Karpas-422 (cell line): ENCODE measurements around the gene KLF15. TPM values are rescaled to one million over a fixed set of nuclear protein-coding genes. Genes with fewer than 3 reads are reported as not detected.

Experiments
- DNase-seq: peaks from one replicate; pipeline ENCODE4 v3.0.0-alpha.2; 2015
- H2AFZ ChIP-seq: fragments of 200-600 bp; sonication (generic); 2 replicates; pipeline ENCODE4 v1.6.1; 2014; ENCODE audit warnings: antibody characterized with exemption, low read length, mixed read lengths
- H3K27ac ChIP-seq: fragments of 200-600 bp; sonication (generic); 2 replicates; pipeline ENCODE4 v1.5.1; 2014; ENCODE audit warnings: mild to moderate bottlenecking, low read length, moderate library complexity
- H3K27me3 ChIP-seq: fragments of 200-600 bp; sonication (generic); 2 replicates; pipeline ENCODE4 v1.6.1; 2014; ENCODE audit warnings: low read length, mixed read lengths
- H3K36me3 ChIP-seq: fragments of 200-600 bp; sonication (generic); 2 replicates; pipeline ENCODE4 v1.6.1; 2014; ENCODE audit warnings: low read length, mixed read lengths; ENCODE audit not compliant: insufficient read depth
- H3K4me1 ChIP-seq: fragments of 200-600 bp; sonication (generic); 2 replicates; pipeline ENCODE4 v1.6.1; 2014; ENCODE audit warnings: mild to moderate bottlenecking, low read length, mixed read lengths
- H3K4me2 ChIP-seq: fragments of 200-600 bp; sonication (generic); 2 replicates; pipeline ENCODE4 v1.6.1; 2014; ENCODE audit warnings: low read length, low read depth, mild to moderate bottlenecking; ENCODE audit not compliant: poor library complexity, severe bottlenecking
- H3K4me3 ChIP-seq: fragments of 200-600 bp; sonication (generic); 2 replicates; pipeline ENCODE4 v1.5.1; 2014; ENCODE audit warnings: mild to moderate bottlenecking, antibody characterized with exemption, low read length, mixed read lengths
- H3K79me2 ChIP-seq: fragments of 200-600 bp; sonication (generic); 2 replicates; pipeline ENCODE4 v1.6.1; 2014; ENCODE audit warnings: mild to moderate bottlenecking, low read length, mixed read lengths
- H3K9ac ChIP-seq: fragments of 200-600 bp; sonication (generic); 2 replicates; pipeline ENCODE4 v1.6.0; 2014; ENCODE audit warnings: low read length
- H3K9me2 ChIP-seq: fragments of 200-600 bp; sonication (generic), shearing (Covaris generic); replicated peaks from 2 replicates; pipeline ENCODE4 v1.6.0; 2014; ENCODE audit warnings: mild to moderate bottlenecking, low read length, moderate library complexity; ENCODE audit not compliant: insufficient read depth
- H3K9me3 ChIP-seq: fragments of 300-700, 200-600 bp; sonication (generic); 2 replicates; pipeline ENCODE4 v1.6.1; 2014; ENCODE audit warnings: low read length, mixed read lengths
- H4K20me1 ChIP-seq: fragments of 200-600 bp; sonication (generic); 2 replicates; pipeline ENCODE4 v1.6.1; 2014; ENCODE audit warnings: mild to moderate bottlenecking, antibody characterized with exemption, low read length, low read depth; ENCODE audit not compliant: insufficient read depth
- total RNA-seq: library from RNA; depleted of rRNA; stranded (reverse); fragments of >200 nt; shearing (Covaris generic); gene quantifications from 2 replicates; pipeline ENCODE4 v1.2.3, GENCODE V29; 2014; ENCODE audit warnings: low replicate concordance; rRNA removed

The KLF15 gene
- total RNA-seq, 1 experiment from 2014 or later = not detected

- Histone ChIP-seq H3K9ac (no peak overlapping the region), H3K79me2 (no peaks in the 10 kb centered on the region), H2AFZ (no peak overlapping the region), H3K27ac (no peak overlapping the region), H3K4me2 (no peak overlapping the region), H3K9me3 (no peaks in the 10 kb centered on the region), H3K4me1 (peaks cover 3% of the 10 kb centered on the region; the same call in 1 of the 2 replicates), H3K27me3 (no peaks in the 10 kb centered on the region), H3K36me3 (no peaks in the 10 kb centered on the region), H3K9me2 (no peaks in the 10 kb centered on the region), H3K4me3 (no peak overlapping the region), H4K20me1 (no peaks in the 10 kb centered on the region)
- no peak for DNase-seq
Measured at GRCh38 chr3:126300001-126300760, 57.0 kb downstream of the KLF15 start.

DNA sequence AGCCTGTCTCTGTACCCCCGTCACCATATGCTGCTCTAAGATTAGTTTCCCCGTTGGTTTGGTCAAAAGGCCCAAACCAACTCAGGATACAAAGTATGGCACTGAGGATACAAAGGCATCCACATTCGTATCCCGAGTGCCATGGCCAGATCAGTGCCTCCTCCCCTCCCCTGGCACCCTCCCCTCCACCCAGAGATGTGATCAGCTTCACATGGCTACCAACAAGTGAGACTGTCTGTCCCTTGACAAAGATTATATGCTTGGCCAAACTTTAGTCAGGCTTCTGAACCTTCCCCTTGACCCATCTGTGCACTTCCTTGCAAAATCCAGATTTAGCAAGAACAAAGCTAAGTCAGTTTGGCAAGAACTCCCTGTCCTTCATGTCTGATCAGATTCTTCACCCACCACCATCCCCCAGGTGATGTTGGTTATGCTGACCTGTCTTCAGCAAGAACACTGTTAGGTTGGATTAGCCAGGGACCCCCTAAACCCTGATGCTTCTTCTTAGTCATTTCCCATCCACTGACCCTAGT, 61.7 kb downstream of the KLF15 start:
- Histone ChIP-seq H3K36me3 (no peaks in the 10 kb centered on the region), H3K9me2 (no peaks in the 10 kb centered on the region), H3K27me3 (no peaks in the 10 kb centered on the region), H3K9ac (no peak overlapping the region), H2AFZ (no peak overlapping the region), H3K4me2 (no peak overlapping the region), H3K4me3 (no peak overlapping the region), H4K20me1 (no peaks in the 10 kb centered on the region), H3K79me2 (no peaks in the 10 kb centered on the region), H3K4me1 (peaks cover 3% of the 10 kb centered on the region; the same call in 1 of the 2 replicates), H3K27ac (no peak overlapping the region), H3K9me3 (no peaks in the 10 kb centered on the region)
- DNase-seq = no peak

GRCh38 chr3:126294211-126294808, 62.9 kb downstream of the KLF15 start:
- no peaks in the 10 kb centered on the region for H3K9me3 ChIP-seq

GRCh38 chr3:126293370-126294082, 63.7 kb downstream of the KLF15 start:
- Histone ChIP-seq H3K4me3 (no peak overlapping the region), H3K36me3 (no peaks in the 10 kb centered on the region), H2AFZ (no peak overlapping the region), H3K79me2 (no peaks in the 10 kb centered on the region), H3K9ac (no peak overlapping the region), H3K9me3 (no peaks in the 10 kb centered on the region), H3K27me3 (no peaks in the 10 kb centered on the region), H4K20me1 (no peaks in the 10 kb centered on the region), H3K4me2 (no peak overlapping the region), H3K9me2 (no peaks in the 10 kb centered on the region), H3K27ac (no peak overlapping the region), H3K4me1 (peaks cover 3% of the 10 kb centered on the region; the same call in 1 of the 2 replicates)
- DNase-seq = no peak

More at GRCh38 chr3:126294211-126294808, 62.9 kb downstream of the KLF15 start:
- Histone ChIP-seq H3K27ac (no peak overlapping the region), H3K79me2 (no peaks in the 10 kb centered on the region), H3K9me2 (no peaks in the 10 kb centered on the region), H3K27me3 (no peaks in the 10 kb centered on the region), H3K36me3 (no peaks in the 10 kb centered on the region), H3K4me3 (no peak overlapping the region), H3K4me2 (no peak overlapping the region), H3K9ac (no peak overlapping the region), H3K4me1 (peaks cover 3% of the 10 kb centered on the region; the same call in 1 of the 2 replicates), H2AFZ (no peak overlapping the region), H4K20me1 (no peaks in the 10 kb centered on the region)
- DNase-seq = no peak

Other genes with a start within 250 kb of the KLF15 start
- not detected in 2 replicates for gene ALDH1L1, start 176.8 kb downstream of the KLF15 start, total RNA-seq
- not detected in 2 replicates for gene CFAP100, start 37.5 kb upstream of the KLF15 start, total RNA-seq
- 18.9 and 25.6 TPM in 2 replicates for gene ZXDC, start 118.5 kb upstream of the KLF15 start, total RNA-seq
- gene UROC1, start 160.4 kb upstream of the KLF15 start, total RNA-seq = not detected in 2 replicates
- not detected in 2 replicates for gene CHST13, start 166.7 kb upstream of the KLF15 start, total RNA-seq
- not detected in 2 replicates for gene C3orf22, start 201.5 kb upstream of the KLF15 start, total RNA-seq